IPS-18a (cell line): ENCODE results near the gene GDPD4.
"Not testable (repeated sequence)": the region's sequence is repeated elsewhere in the genome, so short reads cannot be mapped to it uniquely, and the experiment has no call there.

Experiments used
- H3K27ac ChIP-seq: one replicate; pipeline ENCODE4 v1.5.1; 2013; ENCODE audit warnings: low read length
- H3K27me3 ChIP-seq: one replicate; pipeline ENCODE4 v1.6.1; 2013; ENCODE audit warnings: mild to moderate bottlenecking, low read length; ENCODE audit not compliant: control insufficient read depth, insufficient read depth
- H3K36me3 ChIP-seq: one replicate; pipeline ENCODE4 v1.6.1; 2013; ENCODE audit warnings: low read depth, low read length; ENCODE audit not compliant: control insufficient read depth
- H3K4me1 ChIP-seq: one replicate; pipeline ENCODE4 v1.6.1; 2013; ENCODE audit warnings: low read depth, low read length; ENCODE audit not compliant: control insufficient read depth
- H3K4me3 ChIP-seq: one replicate; pipeline ENCODE4 v1.5.1; 2013; ENCODE audit warnings: low read length
- H3K9ac ChIP-seq: one replicate; pipeline ENCODE4 v1.6.1; 2013; ENCODE audit warnings: mild to moderate bottlenecking, low read length, moderate library complexity
- H3K9me3 ChIP-seq: one replicate; pipeline ENCODE4 v1.6.1; 2013; ENCODE audit warnings: low read depth, low read length; ENCODE audit not compliant: control insufficient read depth

The GDPD4 gene

GRCh38 chr11:77316733-77317342 is 15.4 kb upstream of the GDPD4 start:
- no peaks in the 10 kb centered on the region for H3K36me3 ChIP-seq
- no peak overlapping the region for H3K27ac ChIP-seq
- no peaks in the 10 kb centered on the region for H3K27me3 ChIP-seq
- H3K9me3 ChIP-seq, result no peaks in the 10 kb centered on the region
- no peak overlapping the region for H3K4me3 ChIP-seq
- H3K9ac ChIP-seq, result no peak overlapping the region
- H3K4me1 ChIP-seq, result no peaks in the 10 kb centered on the region

- H3K36me3 ChIP-seq, result no peaks in the 10 kb centered on the region
- no peak overlapping the region for H3K27ac ChIP-seq
- H3K4me1 ChIP-seq, result no peaks in the 10 kb centered on the region
- no peaks in the 10 kb centered on the region for H3K9me3 ChIP-seq
- no peaks in the 10 kb centered on the region for H3K27me3 ChIP-seq
- H3K9ac ChIP-seq, result no peak overlapping the region
- H3K4me3 ChIP-seq, result no peak overlapping the region
Measured at GRCh38 chr11:77312107-77312506, 10.6 kb upstream of the GDPD4 start.

GRCh38 chr11:77311701-77312100 is 10.2 kb upstream of the GDPD4 start:
- H3K27ac ChIP-seq, result no peak overlapping the region
- H3K9ac ChIP-seq, result no peak overlapping the region
- H3K27me3 ChIP-seq, result no peaks in the 10 kb centered on the region
- no peaks in the 10 kb centered on the region for H3K9me3 ChIP-seq
- no peaks in the 10 kb centered on the region for H3K4me1 ChIP-seq
- no peaks in the 10 kb centered on the region for H3K36me3 ChIP-seq
- no peak overlapping the region for H3K4me3 ChIP-seq

GRCh38 chr11:77310721-77311120 is 9.2 kb upstream of the GDPD4 start:
- no peaks in the 10 kb centered on the region for H3K9me3 ChIP-seq
- H3K9ac ChIP-seq, result no peak overlapping the region
- H3K4me1 ChIP-seq, result no peaks in the 10 kb centered on the region
- H3K27ac ChIP-seq, result no peak overlapping the region
- H3K4me3 ChIP-seq, result no peak overlapping the region
- no peaks in the 10 kb centered on the region for H3K27me3 ChIP-seq
- no peaks in the 10 kb centered on the region for H3K36me3 ChIP-seq

GRCh38 chr11:77309401-77310085 is 8.1 kb upstream of the GDPD4 start:
- no peaks in the 10 kb centered on the region for H3K27me3 ChIP-seq
- no peak overlapping the region for H3K27ac ChIP-seq
- no peak overlapping the region for H3K4me3 ChIP-seq
- no peak overlapping the region for H3K9ac ChIP-seq
- H3K9me3 ChIP-seq, result no peaks in the 10 kb centered on the region
- no peaks in the 10 kb centered on the region for H3K4me1 ChIP-seq
- H3K36me3 ChIP-seq, result no peaks in the 10 kb centered on the region

- Histone ChIP-seq H3K4me3 (no peak overlapping the region), H3K9me3 (no peaks in the 10 kb centered on the region), H3K4me1 (no peaks in the 10 kb centered on the region), H3K27me3 (no peaks in the 10 kb centered on the region), H3K9ac (no peak overlapping the region), H3K27ac (no peak overlapping the region), H3K36me3 (no peaks in the 10 kb centered on the region)
Measured at GRCh38 chr11:77308838-77309237, 7.4 kb upstream of the GDPD4 start.

- Histone ChIP-seq H3K9me3 (no peaks in the 10 kb centered on the region), H3K27ac (no peak overlapping the region), H3K4me3 (no peak overlapping the region), H3K36me3 (no peaks in the 10 kb centered on the region), H3K27me3 (no peaks in the 10 kb centered on the region), H3K4me1 (no peaks in the 10 kb centered on the region), H3K9ac (no peak overlapping the region)
Measured at GRCh38 chr11:77303328-77303727, 1.8 kb upstream of the GDPD4 start.

- no peaks in the 10 kb centered on the region for H3K36me3 ChIP-seq
- H3K27me3 ChIP-seq, result no peaks in the 10 kb centered on the region
- no peaks in the 10 kb centered on the region for H3K9me3 ChIP-seq
- H3K4me3 ChIP-seq, result no peak overlapping the region
- no peaks in the 10 kb centered on the region for H3K4me1 ChIP-seq
- no peak overlapping the region for H3K9ac ChIP-seq
- no peak overlapping the region for H3K27ac ChIP-seq
Measured at GRCh38 chr11:77302752-77303151, 1.3 kb upstream of the GDPD4 start.

- Histone ChIP-seq H3K27me3 (no peaks in the 10 kb centered on the region), H3K4me3 (no peak overlapping the region), H3K9me3 (no peaks in the 10 kb centered on the region), H3K9ac (no peak overlapping the region), H3K4me1 (no peaks in the 10 kb centered on the region), H3K27ac (no peak overlapping the region), H3K36me3 (no peaks in the 10 kb centered on the region)
Measured at GRCh38 chr11:77300695-77301094, 791 bp downstream of the GDPD4 start.

GRCh38 chr11:77300028-77300427 is 1.5 kb downstream of the GDPD4 start:
- not testable (repeated sequence) for H3K27me3 ChIP-seq, H3K9me3 ChIP-seq, H3K9ac ChIP-seq, H3K36me3 ChIP-seq, H3K27ac ChIP-seq, H3K4me3 ChIP-seq, H3K4me1 ChIP-seq

GRCh38 chr11:77299528-77299993 is 1.9 kb downstream of the GDPD4 start:
- no peaks in the 10 kb centered on the region for H3K4me1 ChIP-seq
- no peaks in the 10 kb centered on the region for H3K9me3 ChIP-seq
- no peaks in the 10 kb centered on the region for H3K27me3 ChIP-seq
- no peak overlapping the region for H3K4me3 ChIP-seq
- no peak overlapping the region for H3K27ac ChIP-seq
- H3K9ac ChIP-seq, result no peak overlapping the region
- no peaks in the 10 kb centered on the region for H3K36me3 ChIP-seq

GRCh38 chr11:77294040-77294439 is 7.4 kb downstream of the GDPD4 start:
- Histone ChIP-seq H3K4me1 (no peaks in the 10 kb centered on the region), H3K36me3 (no peaks in the 10 kb centered on the region), H3K9me3 (no peaks in the 10 kb centered on the region), H3K27me3 (no peaks in the 10 kb centered on the region), H3K27ac (no peak overlapping the region), H3K4me3 (no peak overlapping the region), H3K9ac (no peak overlapping the region)
